Ovary (tissue), 10 donors: ENCODE measurements around the gene UNC93A. TPM values are rescaled to one million over a fixed set of nuclear protein-coding genes. Genes with fewer than 3 reads are reported as not detected.
A peak's percentile ranks its signal among the peaks of the same experiment; 100 is the strongest.
"Not testable (repeated sequence)": the region's sequence is repeated elsewhere in the genome, so short reads cannot be mapped to it uniquely, and the experiment has no call there.

ENCODE experiments used
- DNase-seq, 5 donors: peaks; one replicate each; pipeline ENCODE4 v3.0.0-alpha.2; 2019 to 2020
- H3K27ac ChIP-seq, 2 donors: fragments of 200-600 bp; one replicate each; pipeline versions ENCODE4 v1.5.1 to v1.8.0; 2019 to 2022
- H3K27me3 ChIP-seq: fragments of 200-600 bp; one replicate; pipeline ENCODE4 v1.8.0; 2022
- H3K36me3 ChIP-seq: fragments of 200-600 bp; sonication (generic); one replicate; pipeline ENCODE4 v1.5.1; 2019
- H3K4me1 ChIP-seq: one replicate; pipeline ENCODE4 v1.8.1; 2013; ENCODE audit warnings: mild to moderate bottlenecking, moderate library complexity; ENCODE audit not compliant: insufficient read depth
- H3K4me3 ChIP-seq: fragments of 200-600 bp; sonication (generic); one replicate; pipeline ENCODE4 v1.5.1; 2017
- H3K9me3 ChIP-seq, 2 donors: fragments of 200-600 bp in 1 of 2; sonication (generic) in 1 of 2; one replicate each; pipeline versions ENCODE4 v1.5.1 to v1.8.1; 2013 to 2019; ENCODE audit warnings: mild to moderate bottlenecking in 1 of 2, moderate library complexity in 1 of 2
- CTCF ChIP-seq, 3 donors: fragments of 450-650 bp in 2 of 3; fragments of 200-600 bp in 1 of 3; IDR thresholded peaks; one replicate each; pipeline versions ENCODE4 v1.5.1 to v1.8.0; 2016 to 2022; ENCODE audit warnings: antibody characterized with exemption in 3 of 3, mild to moderate bottlenecking in 1 of 3
- EP300 ChIP-seq: sonication (generic); formaldehyde crosslinking; IDR thresholded peaks from one replicate; pipeline ENCODE4 v1.6.1; 2017; ENCODE audit warnings: antibody characterized with exemption
- POLR2A ChIP-seq: fragments of 450-650 bp; IDR thresholded peaks from one replicate; pipeline ENCODE4 v1.6.1; 2017; ENCODE audit warnings: antibody characterized with exemption, mild to moderate bottlenecking, moderate library complexity
- WGBS, 3 donors: extraction: QIAGEN DNeasy Blood & Tissue Kit in 1 of 3; methylation state at CpG; one replicate each; pipeline versions ENCODE4 v1.1.5 to v1.1.7; 2013 to 2017; 5-methylcytosine and 5-hydroxymethylcytosine counted together
- intact Hi-C, 4 donors: fragments of 100-400 bp; cut with DNase I; formaldehyde crosslinking; loops; one replicate each; pipeline versions ENCODE4 v1.11.0 to v1.15.1; 2022 to 2023
- long read RNA-seq, 3 donors: library from polyadenylated mRNA in 2 of 3; unstranded in 2 of 3; transcript quantifications; one replicate each; pipeline ENCODE4 v2.0.0 and lab custom pipeline, GENCODE V29; 2021 to 2026
- polyA plus RNA-seq, 2 donors: library from polyadenylated mRNA; stranded (reverse); fragments of 200-250 nt in 1 of 2; fragments of 350-450 nt in 1 of 2; fragmentation: Illumina TruSeq in 1 of 2; extraction: RNeasy Lipid Tissue Mini Kit (QIAGEN cat#74804) in 1 of 2; gene quantifications; one replicate each; pipeline ENCODE4 v1.2.3, GENCODE V29; 2013 to 2014
- total RNA-seq, 7 donors: library from RNA; depleted of rRNA in 2 of 7; stranded (reverse); fragments of >200 nt in 2 of 7; fragmentation: NEBNext Ultra II Directional in 3 of 7; extraction: Animal tissue kit (Norgen Biotek cat#: 25700) in 3 of 7; gene quantifications; one replicate each; pipeline versions ENCODE4 v1.1.0 to v1.2.4, GENCODE V29; 2016 to 2023
- donor health status: DM: no; HTN: no; CAD: no; lungs with moderate emphysema.
- donor health status: DM: no; HTN: no; CAD: no.
- donor health status: Bipolar disorder and iron deficiency.
- donor health status: DM: yes; HTN: yes; CAD: no.
- donor health status: DM: no; HTN: no; CAD: no.
- donor health status: DM: yes; HTN: yes; CAD: no.

UNC93A gene
- total RNA-seq (under 1 TPM in 3 of 7 donors, not detected in 4; 0.41 to 0.92 (median 0.42) TPM), polyA plus RNA-seq (not detected)
- long read RNA-seq, donor 1 = 0 reads
- long read RNA-seq, donor 2 = 0 reads
- long read RNA-seq, donor 3 = 0 reads

- Histone ChIP-seq H3K9me3 (no peaks in the 10 kb centered on the region), H3K4me1 (no peaks in the 10 kb centered on the region), H3K27ac (no peak within 1 kb of the TSS), H3K36me3 (no peaks in the 10 kb centered on the region), H3K27me3 (no peaks in the 10 kb centered on the region), H3K4me3 (no peak within 1 kb of the TSS)
- WGBS, 3 donors = 69 to 78% (median 76%) methylated on average over 7 of the region's 7 CpGs
- TF ChIP-seq CTCF (IDR thresholded peaks at IDR 0.05) (no peak), EP300 (no peak), POLR2A (no peak)
- no peak for DNase-seq
- intact Hi-C loops = loop anchor here in 1 of 4 donors (10.0 kb wide), 1 partner anchor 66 kb away; no protein-coding TSS in a partner anchor
These were observed at the start of gene UNC93A for GRCh38 chr6:167290786-167291622. Gene UNC93A, plus strand, starts transcription at chr6:167291315. Its CDS starts 175 bp downstream, at chr6:167291490.

GRCh38 chr6:167241321-167242134 is 49.6 kb upstream of the UNC93A start:
- intact Hi-C loops, H3K27ac ChIP-seq, H3K9me3 ChIP-seq, H3K4me3 ChIP-seq, H3K27me3 ChIP-seq, H3K4me1 ChIP-seq, H3K36me3 ChIP-seq: not testable (repeated sequence)
- peak in 4 of 5 donors; percentile 42 to 83 (median 70) for DNase-seq
- 10 to 23% (median 17%) methylated on average over 15 to 29 of the region's 30 CpGs for WGBS, 3 donors

- WGBS, 3 donors = 60 to 84% (median 80%) methylated on average over 2 to 3 of the region's 7 CpGs
- H3K4me3 ChIP-seq, H3K27ac ChIP-seq, intact Hi-C loops, H3K27me3 ChIP-seq, H3K9me3 ChIP-seq, H3K4me1 ChIP-seq, DNase-seq, H3K36me3 ChIP-seq: not testable (repeated sequence)
These were observed 49.0 kb upstream of the UNC93A start for GRCh38 chr6:167242135-167242506.

GRCh38 chr6:167242511-167243051 is 48.5 kb upstream of the UNC93A start:
- H3K36me3 ChIP-seq, H3K27ac ChIP-seq, H3K9me3 ChIP-seq, H3K4me1 ChIP-seq, H3K4me3 ChIP-seq, intact Hi-C loops, H3K27me3 ChIP-seq, DNase-seq: not testable (repeated sequence)
- 82 to 90% (median 90%) methylated on average over 6 of the region's 6 CpGs for whole genome bisulfite sequencing, 3 donors

- intact Hi-C loops = no loop called here
- Histone ChIP-seq H3K36me3 (no peaks in the 10 kb centered on the region), H3K4me3 (no peak overlapping the region), H3K4me1 (no peaks in the 10 kb centered on the region), H3K9me3 (no peaks in the 10 kb centered on the region), H3K27ac (no peak overlapping the region), H3K27me3 (no peaks in the 10 kb centered on the region)
- TF ChIP-seq CTCF (IDR thresholded peaks at IDR 0.05) = no peak
- no peak for TF ChIP-seq EP300
- no peak for TF ChIP-seq POLR2A
- 69 to 76% (median 72%) methylated on average over 10 to 11 of the region's 11 CpGs for WGBS, 3 donors
- DNase-seq = no peak
These were observed 46.8 kb upstream of the UNC93A start for GRCh38 chr6:167244064-167244960.
